Sigmoid colon (tissue), 7 donors: ENCODE data around the gene TRAF5. TPM values are rescaled to one million over a fixed set of nuclear protein-coding genes. Genes with fewer than 3 reads are reported as not detected.
A peak's percentile ranks its signal among the peaks of the same experiment; 100 is the strongest.

Experiments used
- DNase-seq: peaks from one replicate; pipeline ENCODE4 v3.0.0-alpha.2; 2019
- H3K27ac ChIP-seq, 4 donors: fragments of 200-600 bp; sonication (generic); one replicate each; pipeline ENCODE4 v1.5.1; 2016 to 2019; ENCODE audit warnings: mild to moderate bottlenecking in 1 of 4
- H3K27me3 ChIP-seq, 3 donors: fragments of 200-600 bp; sonication (generic); one replicate each; pipeline ENCODE4 v1.5.1; 2019; ENCODE audit warnings: mild to moderate bottlenecking in 1 of 3
- H3K36me3 ChIP-seq, 4 donors: fragments of 200-600 bp; sonication (generic); one replicate each; pipeline ENCODE4 v1.5.1; 2016 to 2019
- H3K4me1 ChIP-seq, 4 donors: fragments of 200-600 bp; sonication (generic); one replicate each; pipeline ENCODE4 v1.5.1; 2017 to 2019
- H3K4me3 ChIP-seq, 4 donors: fragments of 200-600 bp; sonication (generic); one replicate each; pipeline ENCODE4 v1.5.1; 2017 to 2019; ENCODE audit warnings: mild to moderate bottlenecking in 2 of 4, moderate library complexity in 1 of 4
- H3K9me3 ChIP-seq, 4 donors: fragments of 200-600 bp in 3 of 4; sonication (generic) in 3 of 4; one replicate each; pipeline versions ENCODE4 v1.5.1 to v1.6.1; 2013 to 2019
- CTCF ChIP-seq, 4 experiments: fragments of 450-650 bp in 3 of 4; fragments of 200-600 bp in 1 of 4; IDR thresholded peaks; one replicate each; pipeline ENCODE4 v1.5.1; 2016 to 2019; ENCODE audit warnings: antibody characterized with exemption in 4 of 4, mild to moderate bottlenecking in 3 of 4, moderate library complexity in 2 of 4
- EP300 ChIP-seq, 4 donors: sonication (generic); formaldehyde crosslinking; IDR thresholded peaks; one replicate each; pipeline ENCODE4 v1.6.1; 2017; ENCODE audit warnings: antibody characterized with exemption in 4 of 4
- POLR2A ChIP-seq, 2 donors: fragments of 450-650 bp; IDR thresholded peaks; one replicate each; pipeline ENCODE4 v1.6.1; 2016; ENCODE audit warnings: antibody characterized with exemption in 2 of 2, mild to moderate bottlenecking in 2 of 2, moderate library complexity in 2 of 2
- POLR2AphosphoS5 ChIP-seq, 4 donors: sonication (generic); formaldehyde crosslinking; IDR thresholded peaks; one replicate each; pipeline ENCODE4 v1.6.1; 2017; ENCODE audit warnings: antibody characterized with exemption in 4 of 4
- WGBS, 2 donors: extraction: QIAGEN DNeasy Blood & Tissue Kit; methylation state at CpG; one replicate each; pipeline ENCODE4 v1.1.7; 2013; 5-methylcytosine and 5-hydroxymethylcytosine counted together
- intact Hi-C: fragments of 100-400 bp; cut with DNase I; formaldehyde crosslinking; loops from one replicate; pipeline ENCODE4 v1.15.1; 2023
- polyA plus RNA-seq, 3 donors: library from polyadenylated mRNA; stranded (reverse); fragments of 200-250 nt; gene quantifications; one replicate each; pipeline ENCODE4 v1.2.3, GENCODE V29; 2013
- total RNA-seq, 4 donors: library from RNA; depleted of rRNA; stranded (reverse); fragments of >200 nt; gene quantifications; one replicate each; pipeline ENCODE4 v1.1.0, GENCODE V29; 2016
- donor health status: healthy with polysubstance abuse.
- donor health status: Bipolar disorder and iron deficiency.
- donor health status: healthy.

TRAF5 gene
- total and polyA plus RNA-seq, 7 donors, result 2.4 to 55.9 (median 20.8) TPM

DNA sequence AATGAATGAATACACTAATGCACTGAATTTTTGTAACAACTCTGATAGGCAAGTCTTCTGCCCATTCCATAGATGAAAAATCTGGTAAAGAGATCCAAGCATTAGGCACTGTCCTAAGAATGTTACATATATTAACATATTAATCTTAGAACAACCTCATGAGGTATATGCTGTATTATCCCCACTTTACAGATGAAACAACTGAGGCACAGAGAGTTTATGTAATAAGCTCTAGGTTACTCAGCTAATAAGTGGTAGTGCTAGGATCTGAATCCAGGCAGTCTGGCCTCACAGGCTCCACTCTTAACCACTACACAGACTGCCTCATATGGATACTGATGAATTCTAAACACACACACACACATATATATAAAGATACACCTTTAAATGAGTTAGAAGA is 52.8 kb downstream of the TRAF5 start:
- peaks cover 0 to 24% (median 0%) of the 10 kb centered on the region in 4 donors for H3K36me3 ChIP-seq
- DNase-seq, result no peak
- H3K27ac ChIP-seq, result no peak overlapping the region
- H3K27me3 ChIP-seq, result no peaks in the 10 kb centered on the region
- intact Hi-C loops, result loop anchor here (10.0 kb wide), 1 partner anchor 205 kb away; no protein-coding TSS in a partner anchor
- TF ChIP-seq CTCF (IDR thresholded peaks at IDR 0.05) (no peak), EP300 (IDR thresholded peaks at IDR 0.05) (no peak), POLR2AphosphoS5 (IDR thresholded peaks at IDR 0.05) (no peak), POLR2A (IDR thresholded peaks at IDR 0.05) (no peak)
- no peak overlapping the region for H3K4me3 ChIP-seq
- peaks cover 0 to 6% (median 0%) of the 10 kb centered on the region in 4 donors for H3K4me1 ChIP-seq
- H3K9me3 ChIP-seq, result no peaks in the 10 kb centered on the region

GRCh38 chr1:211381481-211382181 is 55.0 kb downstream of the TRAF5 start:
- Histone ChIP-seq H3K9me3 (no peaks in the 10 kb centered on the region), H3K27ac (peak overlapping the region in 2 of 4 donors; percentile 93 to 97), H3K27me3 (no peaks in the 10 kb centered on the region), H3K4me1 (peaks cover 0 to 6% (median 0%) of the 10 kb centered on the region in 4 donors), H3K4me3 (peak overlapping the region in 3 of 4 donors; percentile 52 to 73 (median 55)), H3K36me3 (peaks cover 0 to 4% (median 0%) of the 10 kb centered on the region in 4 donors)
- 63 to 77% methylated on average over 5 of the region's 5 CpGs for WGBS, 2 donors
- TF ChIP-seq CTCF (IDR thresholded peaks at IDR 0.05), result no peak
- TF ChIP-seq POLR2AphosphoS5 (IDR thresholded peaks at IDR 0.05), result no peak
- no peak for TF ChIP-seq EP300 (IDR thresholded peaks at IDR 0.05)
- no peak for TF ChIP-seq POLR2A (IDR thresholded peaks at IDR 0.05)
- no peak for DNase-seq
- intact Hi-C loops, result loop anchor here (2.0 to 5.0 kb wide), 3 partner anchors 54 to 131 kb away; partner anchors contain the start of gene TRAF5

DNA sequence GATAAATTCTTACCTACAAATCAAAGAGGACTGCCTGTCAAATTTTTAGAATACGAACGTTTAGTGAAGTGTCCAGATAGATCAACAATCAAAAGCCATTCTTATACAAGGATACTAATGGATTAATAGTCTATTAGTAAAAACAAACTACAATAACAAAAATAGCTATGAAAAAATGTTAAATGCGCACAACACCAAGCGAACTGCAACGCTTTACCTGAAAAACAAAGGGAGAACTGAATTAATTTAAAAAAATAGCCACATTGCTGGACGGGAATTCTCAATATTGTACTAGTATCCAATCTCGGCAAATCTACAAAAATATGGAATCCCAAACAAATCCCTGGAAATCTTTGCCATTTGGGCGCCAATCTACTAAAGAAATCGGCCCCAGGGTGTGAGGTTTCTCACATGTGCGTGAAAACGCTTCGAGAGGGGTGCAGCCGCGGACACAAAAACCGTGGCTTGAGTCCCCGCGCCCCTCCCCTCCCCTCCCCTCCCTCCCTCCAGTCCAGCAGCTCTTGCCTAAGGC is 55.6 kb downstream of the TRAF5 start:
- WGBS, 2 donors, result 3 to 14% methylated on average over 17 of the region's 17 CpGs
- intact Hi-C loops, result loop anchor here (2.0 to 5.0 kb wide), 3 partner anchors 55 to 130 kb away; partner anchors contain the start of gene TRAF5

GRCh38 chr1:211382714-211383480 is 56.3 kb downstream of the TRAF5 start:
- peak; percentile 82 to 95 for TF ChIP-seq POLR2A (IDR thresholded peaks at IDR 0.05)
- TF ChIP-seq CTCF (IDR thresholded peaks at IDR 0.05), result no peak
- peak; percentile 97 to 99 (median 98) for TF ChIP-seq POLR2AphosphoS5 (IDR thresholded peaks at IDR 0.05)
- TF ChIP-seq EP300 (IDR thresholded peaks at IDR 0.05), result no peak

More for the DNA sequence above, 55.6 kb downstream of the TRAF5 start:
- Histone ChIP-seq H3K27ac (peak overlapping the region; percentile 83 to 97 (median 90)), H3K9me3 (no peaks in the 10 kb centered on the region), H3K27me3 (no peaks in the 10 kb centered on the region), H3K4me3 (peak overlapping the region; percentile 52 to 73 (median 64)), H3K36me3 (no peaks in the 10 kb centered on the region), H3K4me1 (peaks cover 0 to 6% (median 0%) of the 10 kb centered on the region in 4 donors)
- TF ChIP-seq CTCF (IDR thresholded peaks at IDR 0.05), result no peak
- TF ChIP-seq POLR2A (IDR thresholded peaks at IDR 0.05), result no peak
- no peak for TF ChIP-seq EP300 (IDR thresholded peaks at IDR 0.05)
- no peak for TF ChIP-seq POLR2AphosphoS5 (IDR thresholded peaks at IDR 0.05)
- DNase-seq, result no peak

More at GRCh38 chr1:211382714-211383480, 56.3 kb downstream of the TRAF5 start:
- Histone ChIP-seq H3K27me3 (no peaks in the 10 kb centered on the region), H3K36me3 (no peaks in the 10 kb centered on the region), H3K9me3 (no peaks in the 10 kb centered on the region), H3K4me1 (peaks cover 0 to 6% (median 0%) of the 10 kb centered on the region in 4 donors), H3K4me3 (peak overlapping the region; percentile 52 to 73 (median 64)), H3K27ac (peak overlapping the region; percentile 83 to 97 (median 90))
- peak; percentile 96 for DNase-seq
- 1 to 4% methylated on average over 49 of the region's 49 CpGs for WGBS, 2 donors
- intact Hi-C loops, result loop anchor here (2.0 to 5.0 kb wide), 3 partner anchors 56 to 129 kb away; partner anchors contain the start of gene TRAF5
